Measurements from ENCODE around the gene SUGCT.

Gene SUGCT

GRCh38 chr7:40828686-40829600 is 694.1 kb downstream of the SUGCT start:
- peak; percentile 82 for DNase-seq (ENCODE audit: low read depth)
- TF ChIP-seq CTCF (conservative IDR thresholded peaks at IDR 0.05; ENCODE audit: low read depth, low read length): no peak
- H3K4me3 ChIP-seq (ENCODE audit: low read depth, low read length): no peak overlapping the region

GRCh38 chr7:40833191-40833887 is 698.5 kb downstream of the SUGCT start:
- no peak for TF ChIP-seq CTCF (conservative IDR thresholded peaks at IDR 0.05; ENCODE audit: low read depth, low read length)
- DNase-seq (ENCODE audit: low read depth): peak; percentile 18
- no peak overlapping the region for H3K4me3 ChIP-seq (ENCODE audit: low read depth, low read length)

GRCh38 chr7:40833888-40834234 is 699.1 kb downstream of the SUGCT start:
- DNase-seq (ENCODE audit: low read depth): peak; percentile 68
- peak; percentile 61 for TF ChIP-seq CTCF (conservative IDR thresholded peaks at IDR 0.05; ENCODE audit: low read depth, low read length)

GRCh38 chr7:40836218-40836617 is 701.4 kb downstream of the SUGCT start:
- H3K4me3 ChIP-seq (ENCODE audit: low read depth, low read length): no peak overlapping the region
- peak; percentile 15 for DNase-seq (ENCODE audit: low read depth)
- no peak for TF ChIP-seq CTCF (conservative IDR thresholded peaks at IDR 0.05; ENCODE audit: low read depth, low read length)

More at GRCh38 chr7:40833888-40834234, 699.1 kb downstream of the SUGCT start:
- no peak overlapping the region for H3K4me3 ChIP-seq (ENCODE audit: low read depth, low read length)

GRCh38 chr7:40839881-40840280 is 705.1 kb downstream of the SUGCT start:
- TF ChIP-seq CTCF (conservative IDR thresholded peaks at IDR 0.05; ENCODE audit: low read depth, low read length): no peak
- peak; percentile 80 for DNase-seq (ENCODE audit: low read depth)
- H3K4me3 ChIP-seq (ENCODE audit: low read depth, low read length): no peak overlapping the region

- no peak for TF ChIP-seq CTCF (conservative IDR thresholded peaks at IDR 0.05; ENCODE audit: low read depth, low read length)
These were observed 706.2 kb downstream of the SUGCT start for GRCh38 chr7:40840990-40841389.

More at GRCh38 chr7:40840990-40841389, 706.2 kb downstream of the SUGCT start:
- DNase-seq (ENCODE audit: low read depth): no peak
- H3K4me3 ChIP-seq (ENCODE audit: low read depth, low read length): no peak overlapping the region

All from choroid plexus epithelial cell (primary cell).